HG03159 (cell line): ENCODE measurements around the gene RNF128.

Source experiments
- ATAC-seq: cut with Tn5 transposase; IDR thresholded peaks from one replicate; pipeline ENCODE4 v1.9.1; 2021; ENCODE audit warnings: mild to moderate bottlenecking, moderate library complexity; ENCODE audit not compliant: unreplicated experiment

Gene RNF128

GRCh38 chrX:106726485-106727437 is at the start of gene RNF128:
RNF128 (plus strand) TSS chrX:106726701; CDS start chrX:106726914, 213 bp downstream.
- ATAC-seq = no peak

GRCh38 chrX:106680716-106681115 is 45.8 kb upstream of the RNF128 start:
- ATAC-seq = no peak

DNA sequence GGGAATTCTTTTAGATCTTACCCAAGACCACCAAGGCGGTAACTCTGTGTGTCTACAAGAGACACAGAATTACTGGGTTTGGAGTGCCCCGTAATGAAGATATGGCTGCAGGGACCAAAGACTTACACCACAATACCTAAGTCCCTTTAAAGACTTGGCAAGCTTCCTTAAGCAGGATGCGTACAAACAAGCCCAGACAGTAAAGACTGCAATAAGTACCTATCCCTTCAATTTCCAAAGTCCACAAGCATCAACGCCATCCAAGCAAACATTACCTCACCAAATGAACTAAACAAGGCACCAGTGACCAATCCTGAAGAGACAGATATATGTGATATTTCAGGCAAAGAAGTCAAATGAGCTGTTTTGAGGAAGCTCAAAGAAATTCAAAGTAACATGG is 42.3 kb upstream of the RNF128 start:
- ATAC-seq = no peak

DNA sequence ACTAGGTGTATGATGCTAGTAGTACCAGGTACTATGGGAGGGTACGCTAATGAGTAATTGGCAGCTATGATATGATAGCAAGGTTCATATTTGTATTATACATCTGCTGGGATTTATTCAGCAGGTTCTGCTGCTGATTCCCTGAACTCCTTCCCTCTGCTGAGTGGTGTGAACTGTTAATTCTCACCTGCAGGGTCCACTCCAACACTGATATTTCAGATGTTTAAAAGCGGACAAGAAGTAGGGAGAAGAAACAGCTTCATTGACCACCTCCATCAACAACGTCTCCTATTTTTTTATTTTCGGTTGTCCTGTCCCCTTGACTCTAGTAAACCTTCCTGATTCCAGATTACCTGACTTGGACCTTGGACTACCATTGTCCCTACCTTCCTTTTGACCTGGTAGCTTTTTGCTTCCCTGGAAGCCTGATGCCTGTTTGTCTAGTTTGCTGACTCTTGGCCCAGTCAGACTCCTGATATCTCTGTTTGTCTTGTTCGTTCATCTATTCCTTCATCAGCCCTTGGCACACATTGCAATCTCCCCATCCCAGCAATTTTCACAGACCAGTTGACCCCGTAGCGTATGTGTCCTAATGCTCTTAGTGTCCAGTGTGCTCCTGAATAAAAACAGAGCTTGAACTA is 34.0 kb upstream of the RNF128 start:
- ATAC-seq = no peak

DNA sequence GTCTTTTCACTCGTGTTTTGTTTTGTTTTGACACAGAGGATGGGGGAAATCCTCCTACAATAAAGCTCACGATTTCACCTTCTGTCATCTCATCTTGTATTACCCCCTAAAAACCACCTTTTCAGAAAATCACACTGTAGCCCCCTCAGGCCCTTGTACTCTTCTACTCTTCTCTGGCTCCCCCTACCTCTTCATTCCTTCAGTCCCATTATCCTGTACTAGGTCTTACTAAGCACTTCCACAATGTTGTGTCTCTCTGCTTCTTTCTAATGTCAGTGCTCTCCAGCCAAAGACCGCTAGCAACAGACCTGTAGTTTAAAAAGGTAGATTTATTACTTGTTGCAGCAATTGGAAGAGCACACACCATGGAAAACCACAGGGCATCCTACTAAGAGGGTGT is 30.0 kb upstream of the RNF128 start:
- ATAC-seq = no peak

DNA sequence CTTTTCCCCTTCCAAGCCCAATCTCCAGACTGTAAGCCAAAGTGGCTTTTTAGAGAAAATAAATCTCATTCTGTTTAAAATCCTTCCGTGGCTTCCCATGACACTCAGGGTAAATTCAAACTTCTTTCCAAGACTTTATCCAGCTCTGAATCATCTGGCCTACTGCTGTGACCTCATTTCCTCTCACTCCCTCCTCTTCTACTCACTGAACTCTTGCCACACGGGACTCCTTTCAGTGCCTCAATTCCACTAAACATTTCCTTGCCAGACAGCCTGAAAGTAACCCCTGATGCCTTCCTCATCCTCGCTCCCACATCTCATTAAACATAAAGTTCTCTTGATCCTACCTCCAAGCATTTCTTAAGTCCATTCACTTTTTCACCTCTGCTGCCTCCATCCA is 27.8 kb upstream of the RNF128 start:
- ATAC-seq = no peak

- no peak for ATAC-seq
These were observed 23.9 kb upstream of the RNF128 start for GRCh38 chrX:106702636-106703035.

- ATAC-seq = no peak
These were observed 20.0 kb upstream of the RNF128 start for GRCh38 chrX:106706466-106706865.

GRCh38 chrX:106707771-106708454 is 18.6 kb upstream of the RNF128 start:
- no peak for ATAC-seq

DNA sequence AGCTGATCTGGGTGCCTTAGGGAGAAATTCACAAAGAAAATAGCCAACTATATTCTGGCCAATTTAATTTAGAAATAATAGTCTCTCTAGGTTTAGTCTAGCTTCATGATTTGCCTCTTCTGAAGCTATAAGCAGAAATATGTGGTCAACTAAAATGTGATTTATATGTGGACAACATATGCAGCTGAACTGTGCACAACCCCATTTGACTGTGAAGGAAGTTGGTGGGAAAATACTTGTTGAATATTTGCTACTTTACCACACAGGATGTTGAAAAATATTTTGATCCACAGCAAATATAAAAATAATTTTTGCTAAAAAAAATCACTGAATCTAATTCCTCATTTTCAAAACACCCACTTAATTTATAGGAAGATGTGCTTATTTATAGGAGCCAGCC is 15.7 kb upstream of the RNF128 start:
- no peak for ATAC-seq

GRCh38 chrX:106711375-106711774 is 15.1 kb upstream of the RNF128 start:
- ATAC-seq = no peak

DNA sequence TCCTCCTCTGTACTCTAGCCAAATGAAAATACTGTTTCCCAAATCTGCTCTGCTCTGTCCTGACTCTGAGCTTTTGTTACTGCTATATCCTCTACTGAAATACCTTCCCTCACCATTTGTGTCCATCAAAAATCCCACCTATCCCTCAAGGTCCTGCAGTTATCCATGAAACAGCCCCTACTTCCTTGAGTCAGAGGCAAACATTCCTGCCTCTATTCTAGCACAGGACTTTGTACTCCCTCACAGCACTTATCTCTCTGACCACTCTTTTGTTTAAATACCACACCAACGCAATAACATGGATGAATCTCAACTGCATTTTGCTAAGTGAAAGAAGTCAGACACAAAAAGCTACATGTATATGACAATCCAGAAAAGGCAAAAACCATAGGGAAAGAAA is 10.5 kb upstream of the RNF128 start:
- no peak for ATAC-seq

- no peak for ATAC-seq
These were observed 10.0 kb upstream of the RNF128 start for GRCh38 chrX:106716463-106716862.

- no peak for ATAC-seq
These were observed 7.8 kb upstream of the RNF128 start for GRCh38 chrX:106718709-106719108.

GRCh38 chrX:106725931-106726330 is 570 bp upstream of the RNF128 start:
- no peak for ATAC-seq

- ATAC-seq = no peak
These were observed 1.8 kb downstream of the RNF128 start for GRCh38 chrX:106728337-106728736.

GRCh38 chrX:106730401-106730800 is 3.9 kb downstream of the RNF128 start:
- no peak for ATAC-seq

DNA sequence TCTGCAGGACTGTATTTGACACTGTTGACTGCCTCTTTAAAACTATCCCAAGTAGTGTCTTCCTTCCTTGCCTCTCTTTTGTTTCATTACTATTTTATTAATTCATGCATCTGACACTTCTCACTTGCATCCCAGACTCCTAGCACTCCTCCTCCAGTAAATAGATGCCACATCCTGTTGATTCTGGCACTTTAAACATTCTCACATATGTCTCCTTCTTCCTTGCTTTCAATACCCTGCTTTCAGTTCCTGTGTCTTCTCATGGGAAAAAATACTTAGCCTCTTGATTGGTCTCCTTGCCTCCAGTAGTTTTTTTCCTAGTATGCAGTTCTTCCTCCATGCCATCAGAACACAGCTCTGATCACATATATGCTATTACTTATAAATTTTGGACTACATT is 5.1 kb downstream of the RNF128 start:
- ATAC-seq = no peak

- ATAC-seq = no peak
These were observed 8.3 kb downstream of the RNF128 start for GRCh38 chrX:106734827-106735226.

- ATAC-seq = no peak
These were observed 13.8 kb downstream of the RNF128 start for GRCh38 chrX:106740193-106740780.

DNA sequence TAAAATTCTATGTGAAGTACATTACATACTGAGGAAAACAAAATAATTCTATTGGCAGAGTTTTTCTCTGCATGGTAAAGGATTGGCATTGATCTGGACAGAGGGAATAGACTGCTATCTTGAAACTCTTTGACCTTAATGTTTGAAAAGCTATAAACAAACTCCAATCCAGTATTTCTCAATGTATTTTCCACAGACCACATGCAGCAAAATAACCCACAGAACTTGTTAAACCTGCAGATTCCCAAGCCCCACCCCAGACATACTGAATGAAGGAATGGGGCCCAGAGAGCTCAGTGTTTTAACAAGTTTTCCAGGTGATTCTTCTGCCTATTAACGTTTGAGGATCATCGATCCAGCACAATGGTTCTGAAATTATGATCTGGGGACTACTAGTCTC is 15.7 kb downstream of the RNF128 start:
- no peak for ATAC-seq
